ENCODE data around the gene FAM163B. TPM values are rescaled to one million over a fixed set of nuclear protein-coding genes. Genes with fewer than 3 reads are reported as not detected.

FAM163B gene
- total RNA-seq, 1 donor from 2014 or later, result not detected

- no peak for DNase-seq (ENCODE audit: extremely low spot score, unreplicated experiment)
- Mint-ChIP-seq H3K36me3 (ENCODE audit: unreplicated experiment) (no peaks in the 10 kb centered on the region), H3K27ac (ENCODE audit: unreplicated experiment) (no peak overlapping the region), H3K4me3 (ENCODE audit: unreplicated experiment) (no peak overlapping the region), H3K4me1 (ENCODE audit: unreplicated experiment) (no peaks in the 10 kb centered on the region), H3K9me3 (ENCODE audit: unreplicated experiment) (no peaks in the 10 kb centered on the region), H3K27me3 (ENCODE audit: unreplicated experiment) (peaks cover 66% of the 10 kb centered on the region)
- no peak for TF ChIP-seq CTCF (IDR thresholded peaks at IDR 0.05)
Measured at GRCh38 chr9:133615186-133615585, 6.0 kb upstream of the FAM163B start.

GRCh38 chr9:133614678-133615077, 5.5 kb upstream of the FAM163B start:
- no peak overlapping the region for H3K27ac Mint-ChIP-seq (ENCODE audit: unreplicated experiment)
- no peaks in the 10 kb centered on the region for H3K4me1 Mint-ChIP-seq (ENCODE audit: unreplicated experiment)
- H3K9me3 Mint-ChIP-seq (ENCODE audit: unreplicated experiment), result no peaks in the 10 kb centered on the region
- peaks cover 64% of the 10 kb centered on the region for H3K27me3 Mint-ChIP-seq (ENCODE audit: unreplicated experiment)
- no peak overlapping the region for H3K4me3 Mint-ChIP-seq (ENCODE audit: unreplicated experiment)
- DNase-seq (ENCODE audit: extremely low spot score, unreplicated experiment), result no peak
- no peak for TF ChIP-seq CTCF (IDR thresholded peaks at IDR 0.05)
- no peaks in the 10 kb centered on the region for H3K36me3 Mint-ChIP-seq (ENCODE audit: unreplicated experiment)

- Mint-ChIP-seq H3K27ac (ENCODE audit: unreplicated experiment) (no peak overlapping the region), H3K36me3 (ENCODE audit: unreplicated experiment) (no peaks in the 10 kb centered on the region), H3K4me1 (ENCODE audit: unreplicated experiment) (peaks cover 1% of the 10 kb centered on the region), H3K27me3 (ENCODE audit: unreplicated experiment) (peaks cover 62% of the 10 kb centered on the region), H3K9me3 (ENCODE audit: unreplicated experiment) (no peaks in the 10 kb centered on the region), H3K4me3 (ENCODE audit: unreplicated experiment) (no peak overlapping the region)
- DNase-seq (ENCODE audit: extremely low spot score, unreplicated experiment), result no peak
- no peak for TF ChIP-seq CTCF (IDR thresholded peaks at IDR 0.05)
Measured at GRCh38 chr9:133614056-133614455, 4.9 kb upstream of the FAM163B start.

- H3K36me3 Mint-ChIP-seq (ENCODE audit: unreplicated experiment), result no peaks in the 10 kb centered on the region
- no peak overlapping the region for H3K4me3 Mint-ChIP-seq (ENCODE audit: unreplicated experiment)
- no peaks in the 10 kb centered on the region for H3K9me3 Mint-ChIP-seq (ENCODE audit: unreplicated experiment)
- H3K27ac Mint-ChIP-seq (ENCODE audit: unreplicated experiment), result no peak overlapping the region
- peaks cover 1% of the 10 kb centered on the region for H3K4me1 Mint-ChIP-seq (ENCODE audit: unreplicated experiment)
- no peak for DNase-seq (ENCODE audit: extremely low spot score, unreplicated experiment)
- no peak for TF ChIP-seq CTCF (IDR thresholded peaks at IDR 0.05)
- H3K27me3 Mint-ChIP-seq (ENCODE audit: unreplicated experiment), result peaks cover 57% of the 10 kb centered on the region
Measured at GRCh38 chr9:133613432-133613831, 4.2 kb upstream of the FAM163B start.

GRCh38 chr9:133612816-133613215, 3.6 kb upstream of the FAM163B start:
- Mint-ChIP-seq H3K27me3 (ENCODE audit: unreplicated experiment) (peaks cover 56% of the 10 kb centered on the region), H3K4me1 (ENCODE audit: unreplicated experiment) (peaks cover 1% of the 10 kb centered on the region), H3K9me3 (ENCODE audit: unreplicated experiment) (no peaks in the 10 kb centered on the region), H3K4me3 (ENCODE audit: unreplicated experiment) (no peak overlapping the region), H3K36me3 (ENCODE audit: unreplicated experiment) (no peaks in the 10 kb centered on the region), H3K27ac (ENCODE audit: unreplicated experiment) (no peak overlapping the region)
- no peak for TF ChIP-seq CTCF (IDR thresholded peaks at IDR 0.05)
- DNase-seq (ENCODE audit: extremely low spot score, unreplicated experiment), result no peak

Measured in osteocyte (in vitro differentiated cells).